IPS DF 4.7 (cell line): ENCODE measurements around the gene TNIP1.

Experiments
- DNase-seq: peaks from one replicate; pipeline ENCODE4 v3.0.0-alpha.2; 2013; ENCODE audit warnings: low spot score; ENCODE audit errors: extremely low read depth

Gene TNIP1

DNA sequence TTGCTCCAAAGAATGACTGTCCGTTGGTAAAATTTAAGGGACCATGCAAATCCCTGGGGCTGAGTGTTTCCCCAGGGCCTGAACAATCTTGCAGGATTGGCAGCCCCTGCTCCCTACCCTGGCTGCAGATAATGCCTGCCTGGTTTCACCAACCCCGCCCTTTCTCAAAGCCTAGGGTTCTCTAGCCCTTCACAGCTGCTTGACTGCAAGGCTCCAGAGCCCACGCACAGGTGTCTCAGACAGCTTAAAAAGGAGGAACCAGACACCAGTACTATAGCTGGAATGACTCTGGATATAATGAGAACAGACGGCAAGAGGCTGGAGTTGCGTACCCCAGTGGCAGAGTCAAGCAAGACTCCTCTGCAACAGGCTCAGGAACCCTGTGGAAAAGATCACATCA is 25.2 kb upstream of the TNIP1 start:
- DNase-seq = no peak

DNA sequence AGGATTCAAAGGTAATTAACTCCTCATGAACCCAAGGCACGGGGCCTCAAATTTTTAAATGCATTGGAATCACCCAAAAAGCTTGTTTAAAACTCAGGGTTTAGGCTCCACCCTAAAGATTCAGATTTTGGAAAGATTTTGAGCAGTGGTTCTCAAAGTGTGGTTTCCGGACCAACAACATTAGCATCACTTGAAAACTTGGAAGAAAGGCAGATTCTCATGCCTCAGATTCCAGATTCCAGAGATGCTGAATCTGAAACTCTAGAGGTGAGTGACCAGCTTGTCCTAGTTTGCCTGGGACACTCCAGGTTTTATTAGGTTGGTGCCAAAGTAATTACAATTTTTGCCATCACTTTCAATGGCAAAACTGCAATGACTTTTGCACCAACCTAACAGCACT is 24.7 kb upstream of the TNIP1 start:
- DNase-seq = no peak

DNA sequence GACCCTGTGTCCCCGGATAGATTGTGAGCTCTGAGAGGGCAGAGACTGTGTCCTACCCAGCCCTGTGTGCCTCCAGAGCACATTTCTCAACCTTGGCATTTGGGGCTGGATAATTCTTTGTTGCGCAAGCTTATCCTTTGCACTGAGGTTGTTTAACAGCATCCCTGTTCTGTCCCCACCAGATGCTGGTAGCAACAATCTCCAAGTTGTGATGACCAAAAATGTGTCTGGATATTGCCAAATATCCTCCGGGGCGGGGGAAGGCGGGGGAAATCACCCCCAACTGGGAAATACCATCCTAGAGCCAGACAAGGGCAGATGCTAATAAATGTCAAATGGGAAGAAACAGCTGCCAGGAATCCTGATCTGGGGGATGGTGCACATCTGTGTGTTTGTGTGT is 24.0 kb upstream of the TNIP1 start:
- DNase-seq = no peak

DNA sequence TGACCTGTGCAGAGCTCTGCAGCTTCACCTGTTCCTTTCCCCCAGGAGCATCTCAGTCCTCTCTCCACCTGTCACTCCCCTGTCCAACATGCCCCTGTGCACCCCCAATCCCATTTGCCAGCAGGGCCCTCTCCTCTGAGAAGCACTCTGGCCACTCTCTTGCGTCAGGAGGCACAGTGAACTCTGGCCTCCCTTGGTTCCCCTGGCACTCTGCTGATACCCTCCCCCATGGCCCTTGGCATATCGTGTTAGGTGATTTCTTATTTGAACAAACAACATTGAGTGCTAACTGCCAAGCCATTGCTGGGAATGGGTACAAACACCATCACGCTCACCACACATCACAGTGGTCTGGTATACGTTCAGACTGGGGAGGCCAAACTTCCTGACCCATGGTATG is 20.9 kb upstream of the TNIP1 start:
- DNase-seq = no peak

DNA sequence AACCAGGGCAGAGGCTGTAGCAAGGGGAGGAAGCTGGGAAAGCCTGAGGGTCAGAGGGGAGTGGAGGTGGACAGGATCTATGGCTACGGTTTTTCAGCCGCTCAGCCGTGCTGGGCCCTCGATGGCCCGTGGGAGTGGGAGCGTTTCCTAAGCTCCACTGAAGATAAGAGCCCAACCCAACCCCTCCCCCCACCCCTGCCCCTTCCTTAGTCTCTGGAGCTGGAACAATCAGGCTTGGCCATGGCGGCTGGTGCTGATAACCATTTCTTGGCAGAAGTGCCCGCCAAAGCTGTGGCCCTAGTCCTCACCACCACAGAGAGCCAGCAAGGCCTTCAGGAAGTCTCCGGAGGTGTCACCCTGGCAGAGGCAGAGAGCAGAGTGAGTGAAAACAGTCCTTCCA is 20.3 kb upstream of the TNIP1 start:
- no peak for DNase-seq

DNA sequence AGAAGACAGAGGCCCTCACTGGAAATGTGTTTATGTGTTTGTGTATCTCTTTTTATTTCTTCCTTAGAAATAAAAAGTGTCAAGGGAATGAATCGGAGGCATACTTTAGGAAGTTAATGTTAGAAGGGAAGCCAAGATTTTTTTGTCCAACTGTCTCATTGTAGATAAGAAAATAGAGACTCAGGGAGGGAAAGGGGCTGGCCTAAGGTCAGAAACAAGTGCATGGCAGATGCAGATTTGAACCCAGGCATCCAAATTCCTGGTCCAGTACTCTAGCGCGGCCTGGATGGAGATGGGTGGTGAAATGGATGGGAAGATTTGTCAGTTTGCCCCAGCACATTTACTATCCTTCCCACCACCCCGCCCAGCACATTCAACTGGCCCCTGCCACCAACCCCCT is 19.8 kb upstream of the TNIP1 start:
- no peak for DNase-seq

DNA sequence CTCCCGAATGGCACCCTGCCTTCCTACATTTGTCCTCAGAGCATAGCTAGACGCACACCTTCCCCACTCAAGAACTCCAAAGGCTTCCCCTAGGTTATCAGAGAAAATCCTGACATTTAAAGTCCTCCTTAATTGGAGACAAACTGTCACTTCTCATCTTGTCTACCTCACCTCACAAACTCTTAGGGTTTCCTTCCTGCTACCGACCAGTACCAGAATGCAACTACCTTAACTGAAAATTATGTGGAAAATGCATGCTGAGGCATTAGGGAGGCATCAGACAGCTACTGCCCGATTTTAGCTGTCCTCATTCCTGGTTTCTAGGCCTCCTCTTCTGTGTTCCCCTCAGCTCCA is 17.9 kb upstream of the TNIP1 start:
- no peak for DNase-seq

DNA sequence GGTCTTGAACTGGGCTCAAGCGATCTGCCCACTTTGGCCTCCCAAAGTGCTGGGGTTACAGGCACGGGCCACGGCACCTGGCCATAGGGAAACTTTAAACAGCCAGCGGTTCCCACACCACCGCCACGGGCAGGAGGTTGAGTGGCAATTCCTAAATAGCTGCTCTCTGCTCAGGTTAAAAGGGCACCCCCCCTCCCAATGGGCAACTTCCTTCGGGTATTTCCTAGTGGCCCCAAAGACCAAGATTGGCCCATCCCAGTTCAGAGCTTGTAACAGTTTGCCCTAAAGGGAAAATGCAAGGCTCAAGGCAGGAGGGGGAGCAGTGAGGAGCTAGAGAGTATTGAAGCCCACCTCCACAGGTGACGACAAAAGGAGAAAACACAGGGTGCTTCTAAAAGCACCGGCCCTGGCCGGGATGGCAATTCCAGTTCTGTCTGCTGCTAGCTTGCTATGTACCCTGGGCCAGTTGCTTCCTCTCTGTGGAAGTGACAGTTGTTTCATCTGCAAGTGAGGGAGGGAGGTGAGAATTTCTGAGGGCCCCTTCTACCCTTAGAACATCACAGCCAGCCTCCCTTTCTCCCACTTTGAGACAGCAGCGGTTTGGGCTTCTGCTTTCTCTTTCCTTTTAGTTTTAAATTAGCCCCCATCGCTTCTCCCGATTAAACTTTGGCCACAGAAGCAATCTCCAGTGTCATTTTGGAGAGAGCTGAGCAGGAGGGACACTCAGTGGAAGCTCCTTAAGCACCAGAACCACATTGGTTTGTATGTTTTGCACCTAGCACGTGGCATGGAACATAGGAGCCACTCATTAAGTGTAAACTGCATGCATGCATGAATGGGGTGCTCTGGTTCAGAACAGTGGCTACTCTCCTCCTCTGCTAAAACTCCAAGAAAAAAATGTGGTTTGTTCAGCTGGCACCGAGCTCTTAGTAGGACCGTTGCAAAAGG is 17.3 kb upstream of the TNIP1 start:
- DNase-seq = no peak

DNA sequence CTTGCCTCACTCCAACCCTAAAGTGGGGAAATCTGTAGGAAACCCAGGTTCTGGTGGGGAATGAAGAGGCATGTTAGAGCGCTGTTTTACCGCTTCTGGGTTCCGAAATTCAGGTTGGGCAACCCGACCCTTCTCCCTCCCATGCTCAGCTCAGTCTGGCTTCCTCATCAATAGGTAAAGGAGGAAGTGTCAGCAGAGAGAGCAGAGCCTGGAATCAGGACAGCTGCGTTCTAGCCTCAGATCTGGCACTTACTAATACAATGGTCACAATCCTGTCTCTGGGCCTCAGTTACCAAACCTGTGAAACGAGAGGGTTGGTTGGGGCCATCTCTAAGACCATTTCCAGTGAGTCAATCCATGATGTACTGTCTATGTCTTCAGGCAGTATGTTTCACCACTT is 16.2 kb upstream of the TNIP1 start:
- DNase-seq = no peak

DNA sequence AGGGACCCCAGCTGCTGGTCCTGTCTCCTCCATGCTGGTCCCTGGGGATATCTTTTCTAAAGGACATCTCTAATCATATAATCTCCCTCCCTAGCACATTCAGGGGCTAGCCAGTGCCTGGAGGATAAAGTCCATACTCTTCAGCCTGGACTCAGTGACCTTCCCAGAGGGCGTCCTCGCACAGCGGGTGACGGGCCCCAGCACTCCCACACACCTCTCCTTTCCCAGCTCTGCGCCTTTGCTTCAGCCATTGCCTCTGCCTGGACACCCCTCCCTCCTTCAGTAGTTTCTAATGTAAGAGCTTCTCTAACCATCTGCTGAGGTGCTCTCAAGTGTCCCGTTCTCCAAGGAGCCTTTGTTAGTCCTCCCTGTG is 15.2 kb upstream of the TNIP1 start:
- no peak for DNase-seq

DNA sequence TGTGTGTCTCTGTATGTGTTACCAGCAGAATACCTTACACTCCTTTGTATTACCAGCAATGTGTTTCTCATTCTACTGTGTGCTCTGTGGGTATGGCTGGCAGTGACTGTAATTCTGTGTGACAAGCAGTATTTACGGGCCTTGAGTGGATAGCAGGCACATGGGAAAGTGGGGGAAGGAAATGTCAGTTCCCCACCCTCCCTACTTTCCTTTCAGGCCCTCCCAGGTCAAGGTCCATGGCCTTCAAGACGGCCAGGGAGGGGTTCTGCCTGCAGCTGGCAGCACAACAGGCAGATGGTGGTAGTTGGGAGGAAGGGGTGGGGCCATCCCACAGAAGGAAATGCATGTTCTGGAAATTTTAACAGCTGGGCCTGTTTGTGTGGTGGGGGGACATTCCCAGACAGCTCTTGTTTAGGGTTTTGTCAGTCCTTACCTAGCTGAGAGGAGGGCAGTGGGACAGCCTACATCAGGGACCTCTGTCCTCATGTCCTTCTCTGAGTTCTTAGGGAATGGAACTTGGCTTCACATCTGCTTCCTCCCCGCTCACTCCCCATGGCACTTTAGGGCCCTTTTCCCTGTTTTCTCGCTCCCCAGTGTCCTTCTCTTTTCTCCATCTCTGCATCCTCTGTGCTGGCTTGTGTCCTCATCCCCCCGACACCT is 14.6 kb upstream of the TNIP1 start:
- DNase-seq = no peak

DNA sequence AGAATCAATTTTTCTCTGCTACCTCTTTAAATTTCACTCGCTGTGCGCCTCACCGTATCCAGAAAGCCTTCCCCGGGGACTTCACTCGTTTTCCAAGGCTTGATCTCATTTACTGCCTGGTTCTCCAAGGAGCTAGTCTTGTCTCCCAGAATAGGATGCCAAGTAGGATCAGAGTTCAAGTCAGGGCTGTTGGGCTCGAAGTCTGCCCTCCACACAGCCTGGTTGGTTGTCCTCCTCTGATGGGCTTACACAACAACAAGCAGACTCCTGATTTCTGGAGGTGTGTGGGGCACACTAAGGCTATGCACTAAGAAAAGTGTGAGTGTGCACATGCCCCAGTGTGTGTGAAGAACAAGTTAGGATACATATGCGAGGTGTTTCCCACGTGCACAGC is 14.0 kb upstream of the TNIP1 start:
- DNase-seq = no peak

DNA sequence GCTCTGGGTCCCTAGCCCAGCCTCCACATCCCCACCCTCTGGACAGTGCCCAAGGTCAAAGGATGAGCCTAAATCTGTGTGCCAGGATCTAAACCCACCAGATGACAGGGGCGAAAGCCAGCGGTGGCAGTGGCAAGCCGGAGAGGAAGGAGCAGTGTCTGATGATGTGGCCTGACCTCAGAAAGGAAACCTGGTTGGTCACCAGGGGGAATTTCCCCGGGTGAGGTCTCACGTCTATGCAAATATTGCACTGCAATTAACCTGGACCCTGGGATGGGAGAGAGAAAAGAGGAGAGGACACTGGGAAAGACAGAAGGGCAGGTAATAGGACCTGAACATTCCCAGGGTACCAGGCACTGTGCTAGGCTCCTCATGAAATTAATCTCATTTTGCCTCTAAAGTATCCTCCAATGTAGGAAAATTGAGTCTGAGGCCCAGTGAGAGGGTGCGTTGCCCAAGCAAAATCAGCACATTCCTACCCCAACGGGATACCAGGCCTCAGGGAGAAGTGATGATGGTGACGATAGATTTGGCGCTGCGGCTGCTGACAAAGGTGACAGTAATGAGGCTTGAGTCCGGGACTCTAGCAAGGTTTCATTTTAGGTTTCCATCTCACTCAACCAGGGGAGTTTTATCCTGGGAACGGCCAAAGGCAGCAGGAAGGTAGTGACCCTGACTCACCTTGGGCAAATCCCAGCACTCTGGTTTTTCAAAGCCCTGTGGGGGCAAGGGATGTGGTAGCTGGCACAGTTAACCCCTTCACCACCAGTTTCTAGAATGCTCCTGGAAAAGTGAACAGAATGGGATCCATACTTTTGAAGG is 13.4 kb upstream of the TNIP1 start:
- no peak for DNase-seq

DNA sequence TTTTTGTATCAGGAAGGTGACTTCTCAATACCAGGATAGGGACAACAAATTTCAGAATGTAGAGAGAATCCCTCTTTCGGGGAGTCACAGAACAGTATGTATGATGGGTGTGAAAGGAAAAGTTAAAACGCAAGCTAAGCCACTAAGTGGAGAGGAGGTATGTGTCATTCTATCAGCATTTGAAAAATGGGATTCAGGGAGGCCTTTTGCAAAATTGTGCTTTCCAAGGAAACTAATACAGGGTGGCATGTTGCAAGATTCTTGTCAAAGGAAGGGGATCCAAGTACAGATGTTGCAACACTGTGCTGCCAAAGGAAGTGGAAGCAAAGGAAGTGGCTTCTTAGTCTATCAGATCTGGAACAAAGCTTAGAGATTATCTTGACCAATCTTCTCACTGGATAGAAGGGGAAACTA is 12.6 kb upstream of the TNIP1 start:
- DNase-seq = no peak

DNA sequence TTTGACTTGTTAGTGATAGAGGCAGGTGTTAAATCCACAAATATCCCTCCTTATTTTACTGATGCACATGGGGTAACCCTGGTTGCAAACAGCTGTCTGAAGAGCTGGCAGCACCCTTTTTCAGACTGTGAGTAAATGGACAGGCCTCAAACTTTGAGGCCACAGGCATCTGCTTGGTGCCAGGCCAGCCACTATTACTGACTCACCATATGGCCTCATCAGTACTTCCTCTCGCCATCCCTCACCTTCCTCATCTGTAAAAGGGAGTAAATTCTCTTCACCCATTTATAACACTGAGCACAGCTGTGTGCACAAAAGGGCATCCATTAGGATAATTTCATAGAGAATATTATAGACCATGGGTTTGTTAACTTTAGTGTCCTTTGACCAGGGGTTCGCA is 11.9 kb upstream of the TNIP1 start:
- DNase-seq = no peak

DNA sequence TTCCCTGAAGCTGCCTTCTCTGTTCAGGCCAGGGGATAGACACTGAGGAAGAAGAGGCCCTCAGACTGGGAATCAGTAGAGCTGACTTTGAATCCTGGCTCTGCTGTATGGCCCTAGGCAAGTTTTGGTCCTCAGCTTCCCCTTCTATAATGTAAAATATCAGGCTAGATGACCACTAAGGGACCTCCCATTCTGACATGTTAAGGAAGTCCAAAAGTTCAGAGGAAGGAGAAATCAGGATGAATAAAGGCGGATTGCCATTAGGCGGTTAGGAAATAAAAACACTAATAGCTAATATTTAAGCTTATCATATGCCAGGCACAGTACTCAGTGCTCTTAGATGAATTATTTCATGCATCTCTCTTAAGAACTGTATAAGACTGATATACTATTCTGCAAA is 8.9 kb upstream of the TNIP1 start:
- DNase-seq = no peak

DNA sequence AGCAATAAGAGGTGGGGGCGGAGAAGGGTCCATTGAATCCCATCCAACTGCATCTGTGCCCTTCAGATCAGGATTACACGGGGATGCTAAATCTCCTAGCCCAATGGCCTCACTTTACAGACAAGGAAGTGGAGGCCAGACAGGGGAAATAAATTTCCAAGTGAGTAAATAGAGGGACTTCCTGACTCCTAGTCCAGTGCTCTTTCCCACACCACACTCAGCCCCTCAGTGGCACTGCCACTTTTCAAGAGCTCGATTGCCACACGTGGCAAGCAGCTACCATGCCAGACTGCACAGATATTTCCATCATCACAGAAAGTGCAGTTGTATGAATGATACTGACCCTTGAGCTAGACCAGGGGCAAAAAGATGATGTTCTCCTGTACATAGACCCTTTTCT is 8.2 kb upstream of the TNIP1 start:
- no peak for DNase-seq

DNA sequence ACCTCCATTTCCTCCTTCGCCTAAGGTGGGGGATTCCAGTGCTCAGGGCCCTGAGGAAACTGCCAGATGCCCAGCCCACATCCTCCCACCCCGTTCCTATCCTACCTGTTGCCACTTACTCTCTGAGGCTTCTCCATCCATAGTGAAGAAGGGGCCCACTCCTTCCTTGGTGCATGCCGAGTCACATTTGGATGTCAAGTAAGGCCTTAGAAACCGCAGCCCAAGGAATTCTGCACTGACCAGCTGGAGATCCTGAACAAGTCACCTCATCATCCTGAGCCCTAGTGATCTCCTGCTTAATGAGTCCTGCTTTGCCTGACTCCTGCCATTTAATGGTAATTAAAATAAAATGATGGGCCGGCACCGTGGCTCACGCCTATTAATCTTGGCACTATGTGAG is 6.7 kb upstream of the TNIP1 start:
- DNase-seq = no peak

DNA sequence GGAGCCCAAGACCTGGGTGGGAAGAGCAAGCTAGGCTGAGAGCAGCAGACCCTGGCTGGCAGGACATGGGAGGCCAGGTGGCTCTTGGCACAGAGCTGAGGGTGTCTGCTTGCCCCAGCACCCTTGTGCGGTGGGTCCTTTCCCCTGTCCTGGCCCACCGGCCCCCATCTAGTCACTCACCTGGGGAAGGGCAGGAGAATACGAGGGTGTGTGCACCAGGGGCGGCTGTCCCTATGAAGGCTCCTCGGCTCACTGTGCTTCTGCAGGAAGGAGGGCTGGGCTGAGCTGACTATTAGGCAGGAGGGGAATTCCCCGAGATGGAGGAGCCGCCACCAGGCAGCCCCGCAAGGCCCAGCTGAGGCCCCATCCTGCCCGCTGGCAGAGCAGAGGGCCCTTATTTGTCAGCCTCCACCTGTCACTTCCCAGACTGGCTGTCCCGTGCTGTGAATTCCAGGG is 6.1 kb upstream of the TNIP1 start:
- DNase-seq = no peak

DNA sequence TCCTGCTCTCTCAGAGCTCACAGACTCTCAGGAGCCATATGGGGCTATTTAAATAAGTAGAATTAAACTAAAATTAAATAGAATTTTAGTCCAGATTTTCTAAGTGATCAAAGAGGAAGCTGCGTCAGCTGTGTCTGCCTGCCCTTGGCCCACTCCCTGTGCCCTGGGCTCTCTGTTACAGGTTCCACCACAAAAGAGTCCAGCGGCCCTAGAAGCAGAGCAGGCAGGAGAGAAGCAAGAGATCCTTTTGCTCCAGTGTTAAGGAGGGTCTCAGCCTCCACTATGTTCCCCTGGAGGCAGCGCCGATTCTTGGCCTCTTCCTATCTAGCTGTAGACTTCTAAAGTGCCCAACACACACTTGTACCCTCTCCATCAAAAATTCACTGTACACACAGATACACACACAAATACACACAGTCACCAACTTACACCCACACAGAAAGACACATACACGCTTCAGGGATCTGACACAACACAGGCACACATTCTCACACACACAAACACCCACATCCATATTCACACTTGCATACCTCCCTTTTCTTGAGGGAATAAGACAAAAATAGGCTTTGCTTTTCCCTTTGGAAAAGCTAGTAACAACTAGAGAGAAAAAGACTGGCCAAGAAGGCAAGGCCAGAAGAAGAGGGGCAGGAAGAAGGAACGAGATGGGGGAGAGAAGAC is 5.5 kb upstream of the TNIP1 start:
- DNase-seq = no peak

DNA sequence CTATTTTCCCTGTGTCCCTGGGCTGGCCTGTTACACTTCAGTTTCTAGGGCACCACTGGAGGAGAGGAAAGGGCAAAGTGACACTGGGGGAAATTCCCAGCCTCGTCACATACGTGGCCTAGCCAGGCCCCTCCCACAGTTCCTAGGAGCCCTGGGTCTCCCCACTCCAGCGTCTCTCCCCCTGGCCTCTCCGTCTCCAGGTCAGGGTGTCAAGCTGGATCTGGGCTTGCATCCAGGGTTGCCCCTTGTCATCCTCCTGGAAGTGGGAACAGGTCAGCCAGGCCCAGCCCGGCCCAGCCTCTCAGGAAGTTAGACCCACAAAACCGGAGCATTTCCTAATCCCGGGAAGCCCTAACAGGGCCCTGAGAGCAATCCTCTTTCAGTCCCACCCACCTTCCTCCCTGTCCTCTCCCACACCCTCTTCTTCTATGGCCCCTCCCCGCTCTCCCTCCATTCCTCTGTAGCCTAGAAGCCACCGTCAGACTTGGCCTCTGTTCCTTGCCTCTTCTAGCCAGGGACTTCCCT is 4.7 kb upstream of the TNIP1 start:
- DNase-seq = no peak
